Stomach (tissue), 4 donors: ENCODE results near the gene NHSL1.

ENCODE experiments used
- CTCF ChIP-seq, 7 experiments: fragments of 450-650 bp in 4 of 7; fragments of 200-600 bp in 3 of 7; sonication (generic) in 3 of 7; IDR thresholded peaks; one replicate each; pipeline ENCODE4 v1.5.1; 2016 to 2019; ENCODE audit warnings: antibody characterized with exemption in 7 of 7, control low read depth in 2 of 7, mild to moderate bottlenecking in 1 of 7
- EP300 ChIP-seq: sonication (generic); formaldehyde crosslinking; IDR thresholded peaks from one replicate; pipeline ENCODE4 v1.6.1; 2017; ENCODE audit warnings: antibody characterized with exemption
- POLR2A ChIP-seq, 4 donors: fragments of 450-650 bp; IDR thresholded peaks; one replicate each; pipeline ENCODE4 v1.6.1; 2016; ENCODE audit warnings: antibody characterized with exemption in 4 of 4, control low read depth in 2 of 4, mild to moderate bottlenecking in 1 of 4, moderate library complexity in 1 of 4

- no peak for TF ChIP-seq CTCF (IDR thresholded peaks at IDR 0.05)
- no peak for TF ChIP-seq POLR2A (IDR thresholded peaks at IDR 0.05)
- TF ChIP-seq EP300, result no peak
Observed at GRCh38 chr6:138383776-138384175, 115.5 kb downstream of the NHSL1 start.
